Effector memory CD4-positive, alpha-beta T cell (primary cell): ENCODE data around the gene FLYWCH1.

Experiments used
- DNase-seq, 3 donors: peaks; one replicate each; pipeline ENCODE4 v3.0.0-alpha.2; 2020
- H3K27ac ChIP-seq: 2 replicates; pipeline ENCODE4 v1.7.0; 2013; ENCODE audit warnings: mild to moderate bottlenecking, low read length, moderate library complexity; ENCODE audit not compliant: insufficient read depth, poor library complexity, severe bottlenecking
- H3K27me3 ChIP-seq: replicated peaks from 2 replicates; pipeline ENCODE4 v1.7.0; 2013; ENCODE audit warnings: mild to moderate bottlenecking, low read length; ENCODE audit not compliant: insufficient read depth, control insufficient read depth, poor library complexity, severe bottlenecking
- H3K36me3 ChIP-seq: 2 replicates; pipeline ENCODE4 v1.7.0; 2013; ENCODE audit warnings: mild to moderate bottlenecking, low read length, moderate library complexity; ENCODE audit not compliant: control insufficient read depth, insufficient read depth
- H3K4me1 ChIP-seq: 2 replicates; pipeline ENCODE4 v1.7.0; 2013; ENCODE audit warnings: low read length, mild to moderate bottlenecking; ENCODE audit not compliant: control insufficient read depth, insufficient read depth, poor library complexity, severe bottlenecking
- H3K4me3 ChIP-seq: 2 replicates; pipeline ENCODE4 v1.7.0; 2013; ENCODE audit warnings: low read length, low read depth, mild to moderate bottlenecking; ENCODE audit not compliant: insufficient read depth, poor library complexity, severe bottlenecking
- H3K9me3 ChIP-seq: 2 replicates; pipeline ENCODE4 v1.7.0; 2013; ENCODE audit warnings: mild to moderate bottlenecking, low read length, moderate library complexity; ENCODE audit not compliant: control insufficient read depth

Gene FLYWCH1

DNA sequence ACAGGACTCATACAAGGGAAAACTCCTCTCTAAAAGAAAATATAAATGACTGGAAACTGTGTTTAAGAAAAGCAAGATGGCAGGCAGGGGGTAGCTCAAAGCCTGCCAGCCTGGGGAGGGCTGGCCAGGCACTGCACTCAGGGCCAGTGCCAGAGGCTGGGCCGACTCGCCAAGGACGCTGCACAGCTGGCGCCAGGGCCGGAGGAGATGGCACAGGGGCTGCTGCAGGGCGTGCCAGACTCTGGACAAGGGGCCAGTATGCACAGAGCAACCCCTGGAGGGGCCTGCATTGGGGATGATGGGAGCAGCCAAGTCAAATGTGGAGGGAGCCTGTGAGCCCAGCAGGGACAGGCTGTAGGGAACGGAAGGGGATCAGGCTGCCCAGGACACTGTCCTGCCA, 64.5 kb downstream of the FLYWCH1 start:
- no peaks in the 10 kb centered on the region for H3K9me3 ChIP-seq
- no peaks in the 10 kb centered on the region for H3K36me3 ChIP-seq
- no peaks in the 10 kb centered on the region for H3K27me3 ChIP-seq
- H3K27ac ChIP-seq = no peak overlapping the region
- DNase-seq = no peak
- peaks cover 7% of the 10 kb centered on the region for H3K4me1 ChIP-seq
- H3K4me3 ChIP-seq = no peak overlapping the region

DNA sequence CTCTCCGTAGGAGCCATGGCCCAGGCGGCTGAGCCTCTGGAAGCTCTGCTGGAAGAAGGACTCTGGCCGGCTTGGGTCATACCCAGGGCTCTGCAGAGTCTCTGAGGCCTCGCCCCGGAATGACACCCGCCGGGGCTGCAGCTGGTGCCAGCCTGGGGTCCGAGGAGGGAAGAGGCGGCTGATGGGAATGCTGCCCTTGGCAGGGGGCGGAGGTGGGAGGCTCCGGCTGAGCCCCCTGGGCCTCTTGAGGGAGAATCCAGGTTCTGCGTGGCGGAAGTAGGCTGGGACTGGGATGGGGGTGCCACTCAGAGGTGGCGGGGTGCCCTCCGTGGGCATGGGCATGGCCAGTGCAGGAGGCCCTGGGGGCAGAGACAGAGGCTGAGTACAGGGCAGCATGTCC, 64.9 kb downstream of the FLYWCH1 start:
- no peaks in the 10 kb centered on the region for H3K27me3 ChIP-seq
- DNase-seq = no peak
- H3K4me3 ChIP-seq = no peak overlapping the region
- no peak overlapping the region for H3K27ac ChIP-seq
- H3K4me1 ChIP-seq = peaks cover 7% of the 10 kb centered on the region
- no peaks in the 10 kb centered on the region for H3K9me3 ChIP-seq
- no peaks in the 10 kb centered on the region for H3K36me3 ChIP-seq

DNA sequence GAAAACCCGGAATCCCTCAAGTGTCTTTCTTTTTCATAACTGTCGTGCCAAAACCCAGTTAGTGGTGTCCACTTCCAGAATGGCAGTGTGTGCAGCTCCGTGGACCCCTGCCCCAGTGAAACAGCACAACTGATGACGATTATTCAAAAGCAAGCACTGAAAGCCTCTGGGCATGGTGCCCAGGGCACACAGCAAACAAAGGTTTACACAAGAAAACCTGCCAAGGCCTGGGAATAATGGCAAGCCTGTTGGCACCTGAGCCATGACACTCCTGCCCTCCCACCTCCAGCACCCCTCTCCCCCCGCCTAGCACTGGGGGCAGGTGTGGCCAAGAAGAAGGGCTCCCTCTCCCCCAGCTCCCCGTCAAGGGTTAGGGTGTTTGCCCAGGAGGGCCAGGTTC, 65.7 kb downstream of the FLYWCH1 start:
- H3K4me1 ChIP-seq = peaks cover 7% of the 10 kb centered on the region
- DNase-seq = no peak
- no peaks in the 10 kb centered on the region for H3K36me3 ChIP-seq
- H3K27me3 ChIP-seq = no peaks in the 10 kb centered on the region
- H3K4me3 ChIP-seq = no peak overlapping the region
- H3K27ac ChIP-seq = no peak overlapping the region
- H3K9me3 ChIP-seq = no peaks in the 10 kb centered on the region

DNA sequence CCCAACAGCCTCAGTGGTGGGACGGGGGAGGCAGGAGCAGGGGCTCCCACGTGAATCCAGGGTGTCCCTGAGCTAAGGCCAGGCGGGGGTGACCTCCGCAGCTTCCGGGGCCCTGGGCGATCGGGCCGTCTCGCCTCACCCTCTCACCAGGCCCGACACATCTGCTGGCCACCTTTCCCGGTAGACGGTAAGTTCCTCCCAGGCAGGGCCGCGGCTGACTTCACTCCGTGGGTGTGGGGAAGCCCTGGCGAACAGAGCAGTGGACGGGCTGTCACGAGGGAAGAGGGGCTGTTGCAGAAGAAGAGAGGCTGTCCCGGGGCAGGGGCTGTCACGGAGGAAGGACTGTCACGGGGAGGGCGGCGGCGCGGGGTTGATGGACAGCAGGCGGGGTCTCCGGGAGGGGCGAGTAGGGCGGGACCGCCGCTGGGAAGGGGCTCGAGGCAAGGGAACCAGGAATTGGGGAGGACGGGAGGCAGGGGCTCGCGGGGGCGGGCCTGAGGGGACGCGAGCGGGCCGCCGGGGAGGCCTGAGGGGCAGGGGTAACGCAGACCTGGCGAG, 68.0 kb downstream of the FLYWCH1 start:
- Histone ChIP-seq H3K27ac (no peak overlapping the region), H3K27me3 (no peaks in the 10 kb centered on the region), H3K36me3 (no peaks in the 10 kb centered on the region), H3K9me3 (no peaks in the 10 kb centered on the region), H3K4me3 (peak overlapping the region; percentile 88), H3K4me1 (peaks cover 12% of the 10 kb centered on the region)
- no peak for DNase-seq

DNA sequence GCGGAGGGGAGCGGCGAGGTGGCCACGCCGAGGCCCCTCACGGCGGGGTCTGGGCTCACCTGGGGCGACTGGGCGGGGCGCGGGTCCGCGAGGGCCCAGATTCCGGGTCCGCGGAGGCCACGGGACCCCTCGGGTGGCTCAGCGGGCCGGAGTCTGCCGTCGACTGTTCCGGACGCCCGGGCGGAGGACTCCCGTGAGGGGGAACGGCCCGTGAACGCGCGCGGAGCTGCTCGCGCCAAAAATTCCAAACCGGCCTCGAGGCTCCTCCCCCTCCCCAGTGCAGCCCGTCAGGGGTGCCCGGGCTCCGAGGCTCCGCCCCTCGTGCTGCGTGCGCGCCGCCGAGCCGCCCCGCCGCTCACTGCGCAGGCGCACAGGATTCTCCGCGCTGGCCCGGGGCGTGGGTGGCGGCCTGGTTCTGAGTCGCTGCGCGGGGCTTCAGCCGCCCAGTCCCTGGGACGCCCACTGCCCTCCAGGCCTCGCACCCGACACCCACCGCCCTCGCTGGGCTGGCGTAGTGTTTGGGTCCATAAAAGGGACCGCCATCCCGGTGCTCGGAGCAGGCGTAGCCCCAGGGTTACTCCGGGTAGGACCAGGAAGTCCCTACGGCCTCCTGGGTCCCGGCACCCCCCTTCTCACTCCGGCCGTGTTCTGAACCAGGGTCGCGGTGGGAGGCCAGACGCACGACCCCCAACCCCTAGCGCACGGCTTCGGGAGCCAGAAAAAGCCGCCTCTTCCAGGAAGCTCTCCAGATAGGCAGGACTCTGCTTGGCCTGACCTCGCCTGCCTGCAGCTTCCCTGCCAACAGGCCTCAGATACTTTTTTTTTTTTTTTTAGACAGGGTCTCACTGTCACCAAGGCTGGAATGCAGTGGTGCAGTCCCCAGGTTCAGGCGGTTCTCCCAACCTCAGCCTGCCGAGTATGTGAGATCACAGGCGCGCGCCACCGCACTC, 68.8 kb downstream of the FLYWCH1 start, which contains the start of gene PKMYT1:
Gene PKMYT1, minus strand, starts transcription at position 220 of the 950 bp plus-strand sequence. CDS start 789 bp downstream, outside the sequence.
- Histone ChIP-seq H3K4me1 (peaks cover 12% of the 10 kb centered on the region), H3K27me3 (no peaks in the 10 kb centered on the region), H3K9me3 (no peaks in the 10 kb centered on the region), H3K4me3 (peak within 1 kb of the TSS; percentile 88), H3K36me3 (no peaks in the 10 kb centered on the region), H3K27ac (peak within 1 kb of the TSS; percentile 83)
- peak; percentile 87 to 90 (median 89) for DNase-seq

DNA sequence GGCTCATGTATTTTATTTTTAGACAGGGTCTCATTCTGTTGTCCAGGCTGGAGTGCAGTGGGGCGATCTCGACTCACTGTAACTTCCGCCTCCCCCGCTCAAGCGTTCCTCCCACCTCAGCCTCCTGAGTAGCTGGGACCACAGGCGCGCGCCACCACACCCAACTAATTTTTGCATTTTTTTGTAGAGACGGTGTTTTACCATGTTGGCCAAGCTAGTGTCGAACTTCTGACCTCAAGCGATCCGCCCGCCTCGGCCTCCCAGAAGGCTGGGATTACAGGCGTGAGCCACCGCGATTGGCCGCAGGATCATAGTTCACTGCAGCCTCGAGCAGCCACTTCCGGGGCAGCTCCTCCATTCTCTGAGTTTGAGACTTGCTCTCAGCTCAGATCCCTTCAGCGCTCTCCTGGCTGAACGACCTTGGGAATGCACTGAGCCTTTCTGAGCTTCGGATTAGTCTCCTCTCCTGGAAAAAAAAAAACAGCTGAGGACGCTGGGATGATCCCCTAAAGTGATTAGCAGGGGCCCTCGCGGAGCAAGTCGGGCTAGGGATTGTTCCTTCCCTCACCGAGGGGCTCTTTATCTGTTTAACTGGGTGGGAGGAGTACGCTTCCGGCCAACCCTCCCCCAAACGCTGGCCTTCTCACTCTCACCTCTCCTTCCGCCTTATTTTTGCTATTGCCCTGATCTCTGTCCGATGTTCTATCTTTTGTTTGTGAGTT, 69.6 kb downstream of the FLYWCH1 start:
- Histone ChIP-seq H3K9me3 (no peaks in the 10 kb centered on the region), H3K27me3 (no peaks in the 10 kb centered on the region), H3K27ac (peak overlapping the region; percentile 83), H3K36me3 (no peaks in the 10 kb centered on the region), H3K4me1 (peaks cover 12% of the 10 kb centered on the region), H3K4me3 (no peak overlapping the region)
- no peak for DNase-seq

DNA sequence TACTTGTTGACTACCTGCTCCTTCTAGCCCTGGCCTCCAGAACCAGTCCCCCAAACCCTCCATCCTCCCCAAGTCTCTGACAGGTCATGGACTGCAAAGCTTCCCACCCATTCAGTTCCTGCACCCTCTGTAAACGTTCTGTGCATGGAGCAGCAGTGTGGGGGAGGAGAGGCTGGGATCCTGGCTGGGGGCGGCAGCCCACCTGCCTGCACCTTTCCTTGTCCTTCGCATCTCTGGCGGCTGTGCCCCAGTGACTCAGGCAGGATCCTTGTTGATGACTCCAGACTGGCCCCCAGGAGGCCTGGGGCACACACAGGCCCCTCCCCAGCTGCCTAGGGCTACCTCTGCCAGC, 70.1 kb downstream of the FLYWCH1 start:
- no peak overlapping the region for H3K27ac ChIP-seq
- H3K4me3 ChIP-seq = no peak overlapping the region
- no peaks in the 10 kb centered on the region for H3K36me3 ChIP-seq
- no peaks in the 10 kb centered on the region for H3K27me3 ChIP-seq
- no peaks in the 10 kb centered on the region for H3K9me3 ChIP-seq
- DNase-seq = no peak
- H3K4me1 ChIP-seq = peaks cover 12% of the 10 kb centered on the region

DNA sequence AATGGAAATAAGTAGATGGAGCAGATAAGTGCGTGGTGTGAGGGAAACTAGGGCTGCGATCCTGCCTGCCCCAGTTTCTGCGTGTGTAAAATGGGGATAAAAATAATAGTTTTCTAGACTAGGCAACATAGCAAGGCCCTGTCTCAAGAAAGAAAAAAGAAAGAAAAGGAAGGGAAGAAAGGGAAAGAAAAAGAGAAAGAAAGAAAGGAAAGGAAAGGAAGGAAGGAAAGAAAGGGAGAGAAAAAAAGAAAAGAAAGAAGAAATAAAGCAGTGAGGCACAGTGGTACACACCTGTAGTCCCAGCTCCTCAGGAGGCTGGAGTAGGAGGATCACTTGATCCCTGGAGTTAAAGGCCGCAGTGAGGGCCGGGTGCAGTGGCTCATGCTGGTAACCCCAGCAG, 70.7 kb downstream of the FLYWCH1 start:
- no peaks in the 10 kb centered on the region for H3K36me3 ChIP-seq
- peaks cover 12% of the 10 kb centered on the region for H3K4me1 ChIP-seq
- no peak for DNase-seq
- no peaks in the 10 kb centered on the region for H3K9me3 ChIP-seq
- no peaks in the 10 kb centered on the region for H3K27me3 ChIP-seq
- no peak overlapping the region for H3K27ac ChIP-seq
- H3K4me3 ChIP-seq = no peak overlapping the region

DNA sequence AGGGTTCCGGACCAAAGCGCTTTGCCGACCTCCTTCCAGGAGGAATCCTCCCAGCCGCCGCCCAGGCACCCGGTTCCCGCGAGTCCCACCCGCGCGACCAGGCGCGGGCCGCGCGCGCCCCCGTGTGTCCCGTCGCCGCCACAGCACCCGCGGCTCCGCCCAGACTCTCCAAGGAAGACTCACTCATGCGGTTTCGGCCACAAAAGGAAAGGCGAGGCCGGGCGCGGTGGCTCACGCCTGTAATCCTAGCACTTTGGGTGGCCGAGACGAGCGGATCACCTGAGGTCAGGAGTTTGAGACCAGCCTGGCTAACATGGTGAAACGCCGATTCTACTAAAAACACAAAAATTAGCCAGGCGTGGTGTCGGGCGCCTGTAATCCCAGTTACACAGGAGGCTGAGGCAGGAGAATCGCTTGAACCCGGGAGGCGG, 72.0 kb downstream of the FLYWCH1 start:
- Histone ChIP-seq H3K4me1 (peaks cover 12% of the 10 kb centered on the region), H3K4me3 (no peak overlapping the region), H3K27ac (no peak overlapping the region), H3K9me3 (no peaks in the 10 kb centered on the region), H3K27me3 (no peaks in the 10 kb centered on the region), H3K36me3 (no peaks in the 10 kb centered on the region)
- DNase-seq = peak; percentile 29 to 56 (median 43)

DNA sequence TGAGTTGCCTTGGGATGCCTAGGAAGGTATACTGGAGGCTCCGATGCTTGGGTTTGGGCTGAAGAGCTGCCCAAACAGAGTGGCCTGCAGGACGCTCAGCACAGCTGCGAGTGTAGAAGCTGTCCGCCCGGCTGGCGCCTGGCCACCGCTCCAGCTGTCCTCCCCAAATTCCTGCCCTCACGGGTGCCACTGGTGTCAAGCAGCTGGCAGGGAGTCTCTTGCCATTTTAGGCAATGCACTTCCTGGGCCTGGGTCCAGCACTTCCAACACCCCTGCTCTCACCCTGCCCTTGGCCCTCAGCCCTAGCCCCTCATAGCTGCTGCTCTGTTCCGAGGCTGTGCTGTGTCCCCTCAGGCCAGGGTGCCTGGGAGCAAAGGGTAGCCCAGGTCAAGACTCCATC, 73.7 kb downstream of the FLYWCH1 start:
- no peak for DNase-seq
- Histone ChIP-seq H3K27me3 (no peaks in the 10 kb centered on the region), H3K36me3 (no peaks in the 10 kb centered on the region), H3K9me3 (no peaks in the 10 kb centered on the region), H3K27ac (no peak overlapping the region), H3K4me3 (no peak overlapping the region), H3K4me1 (peaks cover 5% of the 10 kb centered on the region)
